Vagina (tissue), 2 donors: Measurements from ENCODE around the gene NF2.
"Not testable (repeated sequence)": the region's sequence is repeated elsewhere in the genome, so short reads cannot be mapped to it uniquely, and the experiment has no call there.

Experiments
- CTCF ChIP-seq, 3 experiments: fragments of 450-650 bp in 2 of 3; fragments of 200-600 bp in 1 of 3; sonication (generic) in 1 of 3; IDR thresholded peaks; one replicate each; pipeline ENCODE4 v1.5.1; 2017 to 2019; ENCODE audit warnings: antibody characterized with exemption in 3 of 3, mild to moderate bottlenecking in 2 of 3, moderate library complexity in 2 of 3
- POLR2A ChIP-seq, 2 donors: fragments of 450-650 bp; IDR thresholded peaks; one replicate each; pipeline ENCODE4 v1.6.1; 2017; ENCODE audit warnings: antibody characterized with exemption in 2 of 2, mild to moderate bottlenecking in 2 of 2, moderate library complexity in 2 of 2

- TF ChIP-seq CTCF, POLR2A (IDR thresholded peaks at IDR 0.05): not testable (repeated sequence)
These were observed 17.2 kb upstream of the NF2 start for GRCh38 chr22:29586193-29586705.
